ENCODE results near the gene LMOD1.

The LMOD1 gene

DNA sequence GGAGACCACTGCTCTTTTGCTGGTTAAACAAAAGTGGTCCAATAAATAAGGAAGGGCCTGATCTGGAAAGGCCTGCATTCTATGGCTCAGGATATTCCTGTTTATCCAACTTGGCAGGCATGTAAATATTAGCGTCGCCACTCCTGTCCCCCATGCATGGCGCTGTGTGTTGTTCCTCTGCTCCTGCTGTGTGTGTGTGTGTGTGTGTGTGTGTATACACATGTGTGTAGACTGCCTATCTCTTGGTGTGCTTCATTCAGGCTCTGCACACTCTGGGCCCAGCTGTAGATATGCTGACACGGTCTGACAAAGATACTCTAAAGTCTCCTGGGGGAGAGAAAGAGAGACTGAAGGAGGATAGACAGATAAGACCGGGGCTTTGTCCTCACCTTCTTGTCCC is 6.8 kb downstream of the LMOD1 start:
- Histone ChIP-seq H3K4me3 (ENCODE audit: low read depth in 1 of 2, low read length in 2 of 2) (no peak overlapping the region), H2AFZ (ENCODE audit: low read depth, low read length) (no peak overlapping the region), H4K20me1 (ENCODE audit: insufficient read depth, low read length) (0 out of 2 replicates have a peak, but pooled peaks cover 5% of the 10 kb centered on the region), H3K27me3 (ENCODE audit: insufficient read depth, low read length, poor library complexity) (peaks cover 7% of the 10 kb centered on the region), H3K4me1 (ENCODE audit: insufficient read depth, low read length) (no peaks in the 10 kb centered on the region), H3K9me3 (ENCODE audit: insufficient read depth, low read length, severe bottlenecking) (no peaks in the 10 kb centered on the region), H3K27ac (ENCODE audit: low read length) (no peak overlapping the region), H3K9ac (ENCODE audit: low read depth, low read length) (no peak overlapping the region), H3K36me3 (ENCODE audit: insufficient read depth, low read length) (no peaks in the 10 kb centered on the region), H3K4me2 (ENCODE audit: insufficient read depth, low read length) (no peak overlapping the region), H3K79me2 (ENCODE audit: insufficient read depth, low read length) (no peaks in the 10 kb centered on the region)
- TF ChIP-seq, protein P1, sequence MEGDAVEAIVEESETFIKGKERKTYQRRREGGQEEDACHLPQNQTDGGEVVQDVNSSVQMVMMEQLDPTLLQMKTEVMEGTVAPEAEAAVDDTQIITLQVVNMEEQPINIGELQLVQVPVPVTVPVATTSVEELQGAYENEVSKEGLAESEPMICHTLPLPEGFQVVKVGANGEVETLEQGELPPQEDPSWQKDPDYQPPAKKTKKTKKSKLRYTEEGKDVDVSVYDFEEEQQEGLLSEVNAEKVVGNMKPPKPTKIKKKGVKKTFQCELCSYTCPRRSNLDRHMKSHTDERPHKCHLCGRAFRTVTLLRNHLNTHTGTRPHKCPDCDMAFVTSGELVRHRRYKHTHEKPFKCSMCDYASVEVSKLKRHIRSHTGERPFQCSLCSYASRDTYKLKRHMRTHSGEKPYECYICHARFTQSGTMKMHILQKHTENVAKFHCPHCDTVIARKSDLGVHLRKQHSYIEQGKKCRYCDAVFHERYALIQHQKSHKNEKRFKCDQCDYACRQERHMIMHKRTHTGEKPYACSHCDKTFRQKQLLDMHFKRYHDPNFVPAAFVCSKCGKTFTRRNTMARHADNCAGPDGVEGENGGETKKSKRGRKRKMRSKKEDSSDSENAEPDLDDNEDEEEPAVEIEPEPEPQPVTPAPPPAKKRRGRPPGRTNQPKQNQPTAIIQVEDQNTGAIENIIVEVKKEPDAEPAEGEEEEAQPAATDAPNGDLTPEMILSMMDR (IDR thresholded peaks at IDR 0.05; ENCODE audit: borderline replicate concordance, extremely low read depth, low read length, poor library complexity, severe bottlenecking), result no peak
- TF ChIP-seq EZH2 (IDR thresholded peaks at IDR 0.05; ENCODE audit: borderline replicate concordance, low read depth, low read length, severe bottlenecking), result no peak
- DNase-seq (no peak), ATAC-seq (ENCODE audit: insufficient read depth, low read depth) (no peak)

DNA sequence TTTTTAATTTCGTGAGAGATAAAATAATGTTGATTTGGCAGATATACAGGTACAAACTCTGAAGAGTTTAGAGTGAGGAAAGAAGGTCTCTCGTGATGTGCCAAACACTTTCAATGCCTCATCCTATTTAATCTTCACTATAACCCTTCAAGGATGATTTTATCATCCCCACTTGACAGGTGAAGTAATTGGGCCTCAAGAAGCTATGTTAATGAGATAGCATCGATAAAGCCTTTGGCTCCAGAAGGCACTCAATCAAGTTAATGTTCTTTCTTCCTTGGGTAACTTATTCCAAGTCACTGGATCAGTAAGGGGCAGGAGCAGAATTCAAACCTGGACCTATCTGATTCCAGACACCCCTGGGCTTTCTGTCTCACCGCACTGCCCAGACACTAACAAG is 7.2 kb downstream of the LMOD1 start:
- H3K4me3 ChIP-seq (ENCODE audit: low read depth in 1 of 2, low read length in 2 of 2), result no peak overlapping the region
- 0 out of 2 replicates have a peak, but pooled peaks cover 4% of the 10 kb centered on the region for H4K20me1 ChIP-seq (ENCODE audit: insufficient read depth, low read length)
- DNase-seq, result no peak
- H3K4me2 ChIP-seq (ENCODE audit: insufficient read depth, low read length), result no peak overlapping the region
- H3K9me3 ChIP-seq (ENCODE audit: insufficient read depth, low read length, severe bottlenecking), result no peaks in the 10 kb centered on the region
- H3K79me2 ChIP-seq (ENCODE audit: insufficient read depth, low read length), result no peaks in the 10 kb centered on the region
- no peaks in the 10 kb centered on the region for H3K4me1 ChIP-seq (ENCODE audit: insufficient read depth, low read length)
- H3K9ac ChIP-seq (ENCODE audit: low read depth, low read length), result no peak overlapping the region
- ATAC-seq (ENCODE audit: insufficient read depth, low read depth), result no peak
- no peak overlapping the region for H3K27ac ChIP-seq (ENCODE audit: low read length)
- peaks cover 9% of the 10 kb centered on the region for H3K27me3 ChIP-seq (ENCODE audit: insufficient read depth, low read length, poor library complexity)
- H3K36me3 ChIP-seq (ENCODE audit: insufficient read depth, low read length), result no peaks in the 10 kb centered on the region
- H2AFZ ChIP-seq (ENCODE audit: low read depth, low read length), result no peak overlapping the region
- TF ChIP-seq EZH2 (IDR thresholded peaks at IDR 0.05; ENCODE audit: borderline replicate concordance, low read depth, low read length, severe bottlenecking), result no peak
- TF ChIP-seq, protein P1 (IDR thresholded peaks at IDR 0.05; ENCODE audit: borderline replicate concordance, extremely low read depth, low read length, poor library complexity, severe bottlenecking), result no peak

DNA sequence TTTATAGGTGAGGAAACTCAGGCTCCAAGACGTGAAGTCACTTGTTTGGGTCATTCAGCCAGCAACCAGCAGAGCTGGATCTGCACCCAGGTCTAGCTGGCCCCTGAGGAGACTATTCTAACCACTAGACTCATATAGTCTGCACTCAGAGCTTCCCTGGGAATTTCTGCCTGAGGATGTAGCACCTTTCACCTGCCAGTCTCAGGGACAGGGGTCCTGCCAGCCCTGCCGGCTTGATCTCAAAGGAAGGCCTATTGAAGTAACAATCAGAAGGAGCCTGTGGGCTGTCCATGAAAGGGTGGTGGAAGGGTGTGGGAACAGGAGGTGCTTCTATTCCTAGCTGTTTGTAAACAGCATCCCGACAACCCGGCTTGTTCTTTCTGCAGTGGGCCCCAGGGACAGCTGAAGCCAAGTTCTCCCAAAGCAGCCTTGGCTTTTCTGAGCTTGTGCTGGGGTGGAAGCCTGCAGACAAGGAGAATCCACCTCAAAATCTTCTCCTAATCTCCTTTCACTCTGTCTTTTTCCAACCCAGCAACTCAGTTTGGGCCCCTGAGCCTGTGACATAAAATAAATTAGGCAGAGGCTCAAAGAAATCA is 7.8 kb downstream of the LMOD1 start:
- no peaks in the 10 kb centered on the region for H4K20me1 ChIP-seq (ENCODE audit: insufficient read depth, low read length)
- no peaks in the 10 kb centered on the region for H3K9me3 ChIP-seq (ENCODE audit: insufficient read depth, low read length, severe bottlenecking)
- H3K27ac ChIP-seq (ENCODE audit: low read length), result no peak overlapping the region
- H3K27me3 ChIP-seq (ENCODE audit: insufficient read depth, low read length, poor library complexity), result peaks cover 8% of the 10 kb centered on the region
- H2AFZ ChIP-seq (ENCODE audit: low read depth, low read length), result no peak overlapping the region
- TF ChIP-seq EZH2 (IDR thresholded peaks at IDR 0.05; ENCODE audit: borderline replicate concordance, low read depth, low read length, severe bottlenecking), result no peak
- TF ChIP-seq, protein P1 (IDR thresholded peaks at IDR 0.05; ENCODE audit: borderline replicate concordance, extremely low read depth, low read length, poor library complexity, severe bottlenecking), result no peak
- no peak overlapping the region for H3K9ac ChIP-seq (ENCODE audit: low read depth, low read length)
- H3K36me3 ChIP-seq (ENCODE audit: insufficient read depth, low read length), result no peaks in the 10 kb centered on the region
- no peak overlapping the region for H3K4me3 ChIP-seq (ENCODE audit: low read depth in 1 of 2, low read length in 2 of 2)
- no peaks in the 10 kb centered on the region for H3K4me1 ChIP-seq (ENCODE audit: insufficient read depth, low read length)
- H3K4me2 ChIP-seq (ENCODE audit: insufficient read depth, low read length), result no peak overlapping the region
- DNase-seq (no peak), ATAC-seq (ENCODE audit: insufficient read depth, low read depth) (no peak)
- no peaks in the 10 kb centered on the region for H3K79me2 ChIP-seq (ENCODE audit: insufficient read depth, low read length)

Measured in DND-41 (cell line).